ENCODE data around the gene RERE.

Gene RERE

GRCh38 chr1:8580566-8580965 is 236.9 kb downstream of the RERE start:
- TF ChIP-seq CTCF (IDR thresholded peaks at IDR 0.05; ENCODE audit: extremely low read depth, insufficient read depth, missing control alignments), result no peak
- in situ Hi-C loops (cut with MboI; ENCODE audit: low pct_unique_long_range_greater_than_20kb, low sequenced_read_pairs, unreplicated experiment), result no loop called here
- DNase-seq (ENCODE audit: low spot score), result no peak

GRCh38 chr1:8578936-8579335 is 238.5 kb downstream of the RERE start:
- in situ Hi-C loops (cut with MboI; ENCODE audit: low pct_unique_long_range_greater_than_20kb, low sequenced_read_pairs, unreplicated experiment), result no loop called here
- no peak for DNase-seq (ENCODE audit: low spot score)
- no peak for TF ChIP-seq CTCF (IDR thresholded peaks at IDR 0.05; ENCODE audit: extremely low read depth, insufficient read depth, missing control alignments)

- TF ChIP-seq CTCF (IDR thresholded peaks at IDR 0.05; ENCODE audit: extremely low read depth, insufficient read depth, missing control alignments), result no peak
These were observed 239.1 kb downstream of the RERE start for GRCh38 chr1:8578132-8578877.

GRCh38 chr1:8574985-8575384 is 242.5 kb downstream of the RERE start:
- no peak for TF ChIP-seq CTCF (IDR thresholded peaks at IDR 0.05; ENCODE audit: extremely low read depth, insufficient read depth, missing control alignments)
- in situ Hi-C loops (cut with MboI; ENCODE audit: low pct_unique_long_range_greater_than_20kb, low sequenced_read_pairs, unreplicated experiment), result no loop called here
- DNase-seq (ENCODE audit: low spot score), result no peak

More at GRCh38 chr1:8578132-8578877, 239.1 kb downstream of the RERE start:
- in situ Hi-C loops (cut with MboI; ENCODE audit: low pct_unique_long_range_greater_than_20kb, low sequenced_read_pairs, unreplicated experiment), result no loop called here
- no peak for DNase-seq (ENCODE audit: low spot score)

- no peak for TF ChIP-seq CTCF (IDR thresholded peaks at IDR 0.05; ENCODE audit: extremely low read depth, insufficient read depth, missing control alignments)
- no peak for DNase-seq (ENCODE audit: low spot score)
- in situ Hi-C loops (cut with MboI; ENCODE audit: low pct_unique_long_range_greater_than_20kb, low sequenced_read_pairs, unreplicated experiment), result no loop called here
These were observed 245.3 kb downstream of the RERE start for GRCh38 chr1:8572106-8572505.

- no peak for DNase-seq (ENCODE audit: low spot score)
- TF ChIP-seq CTCF (IDR thresholded peaks at IDR 0.05; ENCODE audit: extremely low read depth, insufficient read depth, missing control alignments), result no peak
- in situ Hi-C loops (cut with MboI; ENCODE audit: low pct_unique_long_range_greater_than_20kb, low sequenced_read_pairs, unreplicated experiment), result no loop called here
These were observed 246.0 kb downstream of the RERE start for GRCh38 chr1:8571200-8571984.

Measured in GM13977 (cell line).